ENCODE data around the gene USP46. TPM values are rescaled to one million over a fixed set of nuclear protein-coding genes. Genes with fewer than 3 reads are reported as not detected.

Gene USP46
- total and polyA plus RNA-seq, 2 of the 8 experiments (the other 6 are each of a cell fraction or from before 2014, with no cell fraction given), result 10.6 to 62.4 TPM

- Histone ChIP-seq H3K36me3 (ENCODE audit: control insufficient read depth in 2 of 4, insufficient read depth in 4 of 4, low read length in 3 of 4) (no peaks in the 10 kb centered on the region), H4K91ac (replicated peaks; ENCODE audit: insufficient read length, low read length) (no peak overlapping the region), H2BK15ac (ENCODE audit: low read length) (no peak overlapping the region), H3K79me1 (ENCODE audit: low read depth, low read length) (no peaks in the 10 kb centered on the region), H3K56ac (replicated peaks; ENCODE audit: insufficient read length, low read depth, low read length) (no peak overlapping the region), H2AFZ (ENCODE audit: low read length) (no peak overlapping the region), H3K79me2 (ENCODE audit: control insufficient read depth in 1 of 2, insufficient read depth in 2 of 2, low read length in 2 of 2) (no peaks in the 10 kb centered on the region), H3K4me1 (replicated peaks in 1 of 4; ENCODE audit: control insufficient read depth in 3 of 4, insufficient read depth in 4 of 4, low read length in 3 of 4) (peaks cover 0 to 5% (median 3%) of the 10 kb centered on the region in 4 experiments; a peak in 2 of 7 replicates), H3K23ac (ENCODE audit: insufficient read length) (no peak overlapping the region), H4K8ac (ENCODE audit: extremely low read depth, insufficient read depth, low read length) (no peak overlapping the region), H2BK12ac (ENCODE audit: low read depth, low read length) (no peak overlapping the region), H3K9ac (replicated peaks in 1 of 4; ENCODE audit: extremely low read depth in 1 of 4, low read depth in 3 of 4, low read length in 3 of 4) (no peak overlapping the region), H2AK5ac (ENCODE audit: low read depth, low read length) (no peak overlapping the region), H3K14ac (ENCODE audit: insufficient read length) (no peak overlapping the region), H3K27me3 (replicated peaks in 1 of 4; ENCODE audit: control insufficient read depth in 3 of 4, extremely low read depth in 1 of 4, insufficient read depth in 3 of 4, low read length in 3 of 4) (no peaks in the 10 kb centered on the region), H3K9me3 (ENCODE audit: insufficient read depth in 2 of 2, low read depth in 1 of 2, low read length in 1 of 2) (no peaks in the 10 kb centered on the region), H3K27ac (ENCODE audit: low read depth, low read length) (no peak overlapping the region), H3K23me2 (ENCODE audit: low read depth, low read length) (no peaks in the 10 kb centered on the region; the same call in 1 of the 2 replicates), H2BK120ac (replicated peaks; ENCODE audit: low read depth, low read length) (no peak overlapping the region), H4K20me1 (replicated peaks in 1 of 2; ENCODE audit: control insufficient read depth in 1 of 2, insufficient read depth in 2 of 2, low read length in 2 of 2) (no peaks in the 10 kb centered on the region), H3K18ac (ENCODE audit: extremely low read depth, low read length) (no peak overlapping the region), H3K4ac (replicated peaks; ENCODE audit: insufficient read length, low read depth, low read length) (no peak overlapping the region), H3K4me2 (ENCODE audit: insufficient read depth in 1 of 2, low read depth in 2 of 2, low read length in 2 of 2) (no peak overlapping the region; a peak in 1 of 4 replicates), H2BK5ac (ENCODE audit: low read depth, low read length) (no peak overlapping the region), H4K5ac (ENCODE audit: insufficient read length, low read depth, low read length) (no peak overlapping the region), H2BK20ac (ENCODE audit: low read length) (no peak overlapping the region), H3K4me3 (ENCODE audit: extremely low read depth in 1 of 4, insufficient read depth in 2 of 4, low read depth in 3 of 4, low read length in 4 of 4) (no peak overlapping the region)
- WGBS, 2 experiments (ENCODE audit: extremely low coverage in 1 of 2, insufficient coverage in 1 of 2, insufficient read length in 1 of 2, insufficient replicate concordance in 2 of 2, low coverage in 1 of 2, low lambda C conversion rate in 2 of 2, missing lambda C conversion rate in 1 of 2), result 78% methylated on average over 7 of the region's 7 CpGs; no CpG with 5 or more reads in 1 of the 2 experiments
- FAIRE-seq (no peak), DNase-seq (ENCODE audit: low read depth in 1 of 2, low spot score in 2 of 2) (no peak)
- CTCF ChIA-PET (ENCODE audit: partially characterized antibody), result interaction anchor here (0.8 to 1.0 kb wide), 2 partner anchors 184 to 427 kb away, joined by 3 read pairs; no protein-coding TSS in a partner anchor
- TF ChIP-seq FOSL1 (IDR thresholded peaks at IDR 0.05; ENCODE audit: insufficient read depth, low read depth, low read length) (no peak), CHD1 (IDR thresholded peaks at IDR 0.05; ENCODE audit: low read depth, low read length) (no peak), CBX8 (IDR thresholded peaks at IDR 0.05; ENCODE audit: borderline replicate concordance, low read depth, low read length) (no peak), MAX (IDR thresholded peaks at IDR 0.05) (no peak), JUND (IDR thresholded peaks at IDR 0.05; ENCODE audit: low read length) (no peak), HDAC2 (IDR thresholded peaks at IDR 0.05; ENCODE audit: borderline replicate concordance in 1 of 2, low read depth in 2 of 2, low read length in 2 of 2) (no peak)
- POLR2A ChIA-PET (ENCODE audit: partially characterized antibody), result no interaction called here
These were observed 103.8 kb downstream of the USP46 start for GRCh38 chr4:52555356-52555716.
